Astrocyte (in vitro differentiated cells and primary cell): Measurements from ENCODE around the gene DGKZ.

ENCODE experiments used
- CTCF ChIP-seq: IDR thresholded peaks from 2 replicates; pipeline ENCODE4 v1.5.1; 2011; ENCODE audit warnings: low read depth, mild to moderate bottlenecking, inconsistent platforms, low read length, moderate library complexity; ENCODE audit not compliant: insufficient read depth
- EZH2 ChIP-seq: IDR thresholded peaks from 2 replicates; pipeline ENCODE4 v1.6.1; 2012; ENCODE audit warnings: mild to moderate bottlenecking, low read length, inconsistent platforms; ENCODE audit not compliant: insufficient read depth

GRCh38 chr11:46408407-46408986 is 61.2 kb downstream of the DGKZ start:
- TF ChIP-seq CTCF = no peak
- no peak for TF ChIP-seq EZH2
